ENCODE results near the gene SENP5.

SENP5 gene

DNA sequence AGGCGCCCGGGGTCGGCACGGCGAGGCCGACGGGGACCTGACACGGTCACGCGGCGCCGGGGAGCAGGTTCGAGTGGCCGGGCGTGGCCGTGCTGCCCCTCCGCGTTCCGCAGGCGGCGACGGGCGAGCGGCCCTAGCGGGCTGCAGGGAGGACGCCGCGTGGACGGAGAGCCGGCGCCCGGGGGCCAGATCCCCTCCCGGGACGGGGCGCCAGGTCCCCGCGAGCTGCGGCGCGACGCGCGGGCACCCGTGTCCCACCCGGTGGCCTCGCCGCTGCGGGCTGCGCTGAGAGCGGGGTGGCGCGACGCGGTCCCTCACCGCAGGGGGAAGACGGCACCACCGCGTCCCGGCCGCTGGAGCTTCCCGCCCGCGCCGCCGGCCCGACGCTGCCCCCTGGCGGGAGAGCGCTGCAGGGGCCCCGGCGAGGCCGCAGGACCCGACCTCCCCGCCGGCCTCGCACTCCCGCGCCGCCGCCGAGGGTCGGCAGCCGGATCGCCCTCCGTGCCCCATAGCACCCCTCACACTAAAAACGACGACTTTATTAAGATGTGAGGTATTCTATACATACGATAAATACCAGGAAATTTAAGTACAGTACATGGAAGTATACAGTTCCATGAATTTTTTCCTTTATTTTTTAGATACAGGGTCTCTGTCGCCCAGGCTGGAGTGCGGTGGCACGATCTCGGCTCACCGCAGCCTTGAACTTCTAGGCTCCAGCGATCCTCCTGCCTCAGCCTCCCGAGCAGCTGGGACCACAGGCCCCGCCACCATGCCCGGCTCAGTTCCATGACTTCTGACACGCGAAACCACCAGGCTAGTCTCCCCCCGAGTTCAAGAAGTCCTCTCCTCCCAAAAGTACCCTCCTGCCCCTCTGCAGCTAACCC, 102.2 kb downstream of the SENP5 start:
- peak; percentile 51 for DNase-seq

DNA sequence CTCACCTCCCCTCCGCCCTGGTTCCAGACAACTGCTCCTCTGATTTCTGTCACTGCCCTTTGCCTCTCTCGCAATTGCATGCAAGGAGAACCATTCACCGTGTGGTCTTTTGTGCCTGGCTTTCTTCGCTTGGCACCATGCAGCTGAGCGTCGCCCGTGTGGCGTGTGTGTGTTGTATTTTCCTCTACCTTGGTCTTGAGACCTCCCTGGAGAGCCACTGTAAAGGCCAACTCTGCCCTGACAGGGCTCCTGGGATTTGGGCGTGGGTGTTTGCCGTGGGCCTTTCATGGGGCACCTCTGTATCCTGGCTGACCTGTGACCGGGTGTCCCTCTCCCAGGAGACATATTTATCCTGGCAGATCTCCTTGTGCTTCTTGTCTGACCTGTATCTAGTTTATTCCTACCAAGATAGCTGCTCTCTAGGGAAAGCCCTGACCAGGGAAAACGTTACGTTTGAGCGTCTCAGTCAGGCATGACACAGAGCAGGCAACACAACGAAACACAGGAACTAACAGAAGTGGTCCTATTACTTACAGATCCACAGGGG, 102.9 kb downstream of the SENP5 start:
- DNase-seq, result no peak

DNA sequence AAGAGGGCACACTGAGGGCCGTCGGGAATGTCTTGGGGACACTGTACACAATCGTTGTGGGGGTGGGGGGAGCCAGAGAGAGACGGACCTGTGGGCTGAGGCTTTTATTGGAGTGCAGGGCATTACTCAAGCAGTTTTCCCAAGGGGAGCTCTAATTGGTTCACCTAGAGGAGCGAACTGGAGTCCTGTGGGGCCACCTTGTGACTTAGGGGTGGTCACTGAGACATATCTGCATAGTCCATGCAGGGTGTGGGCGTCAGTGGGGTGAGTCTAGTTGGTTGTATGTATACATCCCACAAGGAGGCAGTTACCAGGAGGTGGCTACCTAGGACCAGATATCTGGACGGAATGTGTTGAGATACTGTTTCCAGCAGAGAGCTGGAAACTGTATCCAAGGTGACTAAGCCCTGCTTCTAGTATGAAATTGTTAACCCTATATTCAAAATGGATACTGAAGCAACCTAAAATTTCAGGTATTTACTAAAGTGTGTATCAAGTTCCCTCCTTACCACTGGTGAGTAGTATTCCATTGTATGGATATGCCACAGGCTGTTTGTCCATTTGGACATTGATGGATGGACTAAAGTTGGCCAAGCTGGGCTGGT, 103.5 kb downstream of the SENP5 start:
- DNase-seq, result no peak

DNA sequence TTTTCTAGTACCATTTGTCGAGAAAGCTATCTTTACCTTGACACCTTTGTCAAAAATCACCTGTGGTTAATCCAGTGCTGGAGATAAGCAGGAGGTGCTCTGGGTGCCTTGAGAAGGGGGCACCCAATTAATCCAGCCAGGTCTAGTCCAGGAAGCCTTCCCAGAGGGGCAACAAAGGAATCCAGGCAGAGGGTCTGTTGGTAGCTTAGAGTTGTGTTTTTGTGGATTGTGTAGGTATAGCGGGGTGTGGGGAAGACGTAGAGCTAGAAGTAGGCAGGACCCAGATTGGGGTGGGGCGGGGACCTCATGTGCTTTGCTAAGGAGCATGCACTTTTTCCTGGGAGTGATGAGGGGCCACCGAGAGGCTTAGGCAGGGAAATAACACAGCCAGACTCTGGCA, 106.9 kb downstream of the SENP5 start:
- DNase-seq, result no peak

DNA sequence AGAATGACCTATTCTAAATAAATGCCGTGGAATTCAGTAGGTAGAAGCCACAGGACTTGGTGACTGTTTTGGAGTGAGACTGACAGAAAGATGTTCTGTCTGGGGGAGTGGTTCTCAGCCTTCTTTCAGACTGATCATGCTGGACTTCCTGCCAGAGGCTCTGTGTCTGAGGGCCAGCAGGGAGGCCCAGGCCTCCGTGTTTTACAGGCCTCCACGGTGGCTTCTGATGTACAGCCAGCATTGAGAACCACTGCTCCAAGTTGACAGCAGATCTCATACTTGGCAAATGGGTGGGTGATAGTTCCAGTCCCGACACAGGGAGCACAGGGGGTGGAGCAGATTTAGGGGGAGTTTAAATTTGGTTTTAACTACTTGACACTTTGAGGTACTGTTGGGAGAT, 107.6 kb downstream of the SENP5 start:
- DNase-seq, result no peak

DNA sequence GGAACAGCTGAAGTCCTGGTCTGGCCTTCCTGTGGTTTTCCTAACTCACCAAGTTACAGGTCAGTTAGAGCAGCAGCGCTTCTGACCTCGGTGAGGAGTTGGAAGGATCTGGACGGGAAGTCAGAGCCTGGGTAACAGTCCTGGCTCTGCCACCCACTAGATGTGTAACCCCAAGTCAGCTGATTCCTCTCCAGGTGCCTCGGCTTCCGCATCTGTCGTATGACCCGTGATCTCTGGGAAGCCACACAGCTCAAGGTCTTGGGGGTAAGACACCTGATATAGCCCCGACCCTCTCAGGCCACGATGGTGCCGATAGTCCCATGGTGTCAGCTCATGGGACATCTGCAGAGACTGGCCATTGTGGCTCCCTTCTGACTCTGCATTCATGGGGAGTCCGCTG, 109.2 kb downstream of the SENP5 start:
- DNase-seq, result no peak

DNA sequence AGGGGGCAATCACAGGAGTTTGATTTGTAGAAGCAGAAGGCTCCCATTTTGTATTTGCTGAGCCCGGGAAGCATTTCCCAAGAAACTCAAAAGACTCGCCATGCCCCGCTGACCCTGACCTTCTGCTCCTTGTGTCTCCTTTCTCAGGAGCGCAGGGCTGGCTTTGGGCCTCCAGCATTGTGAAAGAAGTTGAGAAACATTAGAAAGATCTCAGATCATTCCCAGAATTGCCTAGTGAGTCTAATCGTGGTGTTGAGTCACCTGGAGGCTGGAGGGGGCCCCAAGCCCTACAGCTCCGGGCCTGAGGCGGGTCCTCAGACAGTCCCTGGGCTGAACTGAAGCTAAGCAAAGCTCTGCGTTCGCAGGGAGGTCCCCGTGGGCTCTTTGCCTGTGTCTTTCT, 111.8 kb downstream of the SENP5 start:
- no peak for DNase-seq

DNA sequence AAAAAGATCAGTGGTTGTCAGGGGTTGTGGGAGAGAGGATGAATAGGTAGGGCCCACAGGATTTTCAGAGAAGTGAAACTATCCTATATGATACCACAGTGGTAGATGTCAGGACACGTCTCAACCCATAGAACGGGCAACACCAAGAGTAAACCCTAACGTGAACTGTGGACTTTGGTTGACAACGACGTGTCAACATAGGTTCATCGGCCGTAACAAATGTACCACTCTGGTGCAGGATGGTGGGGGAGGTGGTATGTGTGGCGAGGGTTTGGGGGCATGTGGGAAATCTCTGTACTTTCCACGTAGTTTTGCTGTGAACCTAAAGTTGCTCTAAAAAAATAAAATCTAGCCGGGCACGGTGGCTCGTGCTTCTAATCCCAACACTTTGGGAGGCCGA, 113.9 kb downstream of the SENP5 start:
- no peak for DNase-seq

DNA sequence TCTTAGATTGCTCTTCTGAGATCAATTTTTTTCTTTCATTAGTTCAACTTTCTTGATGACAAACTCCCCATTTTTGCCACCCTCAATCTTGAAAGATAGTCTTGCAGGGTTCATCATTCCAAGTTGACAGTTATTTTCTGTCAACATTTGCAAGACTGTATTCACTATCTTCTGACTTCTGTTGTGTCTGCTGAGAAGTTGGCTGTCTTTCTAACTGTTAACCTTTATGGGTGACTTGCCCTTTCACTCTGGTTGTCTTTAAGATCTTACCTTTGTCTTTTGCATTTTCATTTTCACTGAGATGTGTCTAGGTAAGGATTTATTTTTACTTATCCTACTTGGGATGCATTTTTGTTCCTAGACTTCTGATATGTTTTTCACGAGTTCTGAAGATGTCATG, 115.5 kb downstream of the SENP5 start:
- no peak for DNase-seq
